ENCODE measurements around the gene C2CD4C.

The C2CD4C gene

GRCh38 chr19:374183-374885 is 34.6 kb downstream of the C2CD4C start:
- ATAC-seq (ENCODE audit: insufficient read depth, low read depth) (no peak), DNase-seq (no peak)
- Histone ChIP-seq H3K27me3 (ENCODE audit: insufficient read depth, low read length, poor library complexity) (peaks cover 18% of the 10 kb centered on the region), H3K4me2 (ENCODE audit: insufficient read depth, low read length) (no peak overlapping the region), H3K4me1 (ENCODE audit: insufficient read depth, low read length) (no peaks in the 10 kb centered on the region), H3K9me3 (ENCODE audit: insufficient read depth, low read length, severe bottlenecking) (no peaks in the 10 kb centered on the region), H2AFZ (ENCODE audit: low read depth, low read length) (no peak overlapping the region), H3K9ac (ENCODE audit: low read depth, low read length) (no peak overlapping the region), H3K36me3 (ENCODE audit: insufficient read depth, low read length) (no peaks in the 10 kb centered on the region), H4K20me1 (ENCODE audit: insufficient read depth, low read length) (no peaks in the 10 kb centered on the region), H3K27ac (ENCODE audit: low read length) (no peak overlapping the region), H3K79me2 (ENCODE audit: insufficient read depth, low read length) (no peaks in the 10 kb centered on the region), H3K4me3 (ENCODE audit: low read depth in 1 of 2, low read length in 2 of 2) (no peak overlapping the region)
- TF ChIP-seq, protein P1, sequence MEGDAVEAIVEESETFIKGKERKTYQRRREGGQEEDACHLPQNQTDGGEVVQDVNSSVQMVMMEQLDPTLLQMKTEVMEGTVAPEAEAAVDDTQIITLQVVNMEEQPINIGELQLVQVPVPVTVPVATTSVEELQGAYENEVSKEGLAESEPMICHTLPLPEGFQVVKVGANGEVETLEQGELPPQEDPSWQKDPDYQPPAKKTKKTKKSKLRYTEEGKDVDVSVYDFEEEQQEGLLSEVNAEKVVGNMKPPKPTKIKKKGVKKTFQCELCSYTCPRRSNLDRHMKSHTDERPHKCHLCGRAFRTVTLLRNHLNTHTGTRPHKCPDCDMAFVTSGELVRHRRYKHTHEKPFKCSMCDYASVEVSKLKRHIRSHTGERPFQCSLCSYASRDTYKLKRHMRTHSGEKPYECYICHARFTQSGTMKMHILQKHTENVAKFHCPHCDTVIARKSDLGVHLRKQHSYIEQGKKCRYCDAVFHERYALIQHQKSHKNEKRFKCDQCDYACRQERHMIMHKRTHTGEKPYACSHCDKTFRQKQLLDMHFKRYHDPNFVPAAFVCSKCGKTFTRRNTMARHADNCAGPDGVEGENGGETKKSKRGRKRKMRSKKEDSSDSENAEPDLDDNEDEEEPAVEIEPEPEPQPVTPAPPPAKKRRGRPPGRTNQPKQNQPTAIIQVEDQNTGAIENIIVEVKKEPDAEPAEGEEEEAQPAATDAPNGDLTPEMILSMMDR (IDR thresholded peaks at IDR 0.05; ENCODE audit: borderline replicate concordance, extremely low read depth, low read length, poor library complexity, severe bottlenecking): no peak
- no peak for TF ChIP-seq EZH2 (IDR thresholded peaks at IDR 0.05; ENCODE audit: borderline replicate concordance, low read depth, low read length, severe bottlenecking)

GRCh38 chr19:373391-374182 is 35.4 kb downstream of the C2CD4C start:
- no peak for ATAC-seq (ENCODE audit: insufficient read depth, low read depth)
- Histone ChIP-seq H2AFZ (ENCODE audit: low read depth, low read length) (no peak overlapping the region), H3K36me3 (ENCODE audit: insufficient read depth, low read length) (no peaks in the 10 kb centered on the region), H4K20me1 (ENCODE audit: insufficient read depth, low read length) (no peaks in the 10 kb centered on the region), H3K4me2 (ENCODE audit: insufficient read depth, low read length) (no peak overlapping the region), H3K9me3 (ENCODE audit: insufficient read depth, low read length, severe bottlenecking) (no peaks in the 10 kb centered on the region), H3K9ac (ENCODE audit: low read depth, low read length) (no peak overlapping the region), H3K27ac (ENCODE audit: low read length) (no peak overlapping the region), H3K27me3 (ENCODE audit: insufficient read depth, low read length, poor library complexity) (peaks cover 18% of the 10 kb centered on the region), H3K4me1 (ENCODE audit: insufficient read depth, low read length) (no peaks in the 10 kb centered on the region), H3K4me3 (ENCODE audit: low read depth in 1 of 2, low read length in 2 of 2) (no peak overlapping the region), H3K79me2 (ENCODE audit: insufficient read depth, low read length) (no peaks in the 10 kb centered on the region)
- no peak for DNase-seq
- TF ChIP-seq, protein P1 (IDR thresholded peaks at IDR 0.05; ENCODE audit: borderline replicate concordance, extremely low read depth, low read length, poor library complexity, severe bottlenecking): no peak
- TF ChIP-seq EZH2 (IDR thresholded peaks at IDR 0.05; ENCODE audit: borderline replicate concordance, low read depth, low read length, severe bottlenecking): no peak

GRCh38 chr19:372306-372890 is 36.5 kb downstream of the C2CD4C start:
- no peaks in the 10 kb centered on the region for H3K79me2 ChIP-seq (ENCODE audit: insufficient read depth, low read length)
- ATAC-seq (ENCODE audit: insufficient read depth, low read depth): no peak
- H3K27ac ChIP-seq (ENCODE audit: low read length): no peak overlapping the region
- no peaks in the 10 kb centered on the region for H3K36me3 ChIP-seq (ENCODE audit: insufficient read depth, low read length)
- peaks cover 18% of the 10 kb centered on the region for H3K27me3 ChIP-seq (ENCODE audit: insufficient read depth, low read length, poor library complexity)
- TF ChIP-seq, protein P1 (IDR thresholded peaks at IDR 0.05; ENCODE audit: borderline replicate concordance, extremely low read depth, low read length, poor library complexity, severe bottlenecking): no peak
- no peak for TF ChIP-seq EZH2 (IDR thresholded peaks at IDR 0.05; ENCODE audit: borderline replicate concordance, low read depth, low read length, severe bottlenecking)
- H3K4me3 ChIP-seq (ENCODE audit: low read depth in 1 of 2, low read length in 2 of 2): no peak overlapping the region
- H3K9me3 ChIP-seq (ENCODE audit: insufficient read depth, low read length, severe bottlenecking): no peaks in the 10 kb centered on the region
- H3K4me1 ChIP-seq (ENCODE audit: insufficient read depth, low read length): no peaks in the 10 kb centered on the region
- H2AFZ ChIP-seq (ENCODE audit: low read depth, low read length): no peak overlapping the region
- H4K20me1 ChIP-seq (ENCODE audit: insufficient read depth, low read length): no peaks in the 10 kb centered on the region
- no peak overlapping the region for H3K9ac ChIP-seq (ENCODE audit: low read depth, low read length)
- no peak for DNase-seq
- H3K4me2 ChIP-seq (ENCODE audit: insufficient read depth, low read length): no peak overlapping the region
